SH-SY5Y (cell line): Measurements from ENCODE around the gene CHST9.

Experiments
- GATA2 ChIP-seq: IDR thresholded peaks from 2 replicates; pipeline ENCODE4 v1.6.1; 2011; ENCODE audit warnings: mild to moderate bottlenecking, low read depth, low read length
- GATA3 ChIP-seq: IDR thresholded peaks from 2 replicates; pipeline ENCODE4 v1.6.1; 2011; ENCODE audit warnings: low read depth, mild to moderate bottlenecking, low read length, moderate library complexity

DNA sequence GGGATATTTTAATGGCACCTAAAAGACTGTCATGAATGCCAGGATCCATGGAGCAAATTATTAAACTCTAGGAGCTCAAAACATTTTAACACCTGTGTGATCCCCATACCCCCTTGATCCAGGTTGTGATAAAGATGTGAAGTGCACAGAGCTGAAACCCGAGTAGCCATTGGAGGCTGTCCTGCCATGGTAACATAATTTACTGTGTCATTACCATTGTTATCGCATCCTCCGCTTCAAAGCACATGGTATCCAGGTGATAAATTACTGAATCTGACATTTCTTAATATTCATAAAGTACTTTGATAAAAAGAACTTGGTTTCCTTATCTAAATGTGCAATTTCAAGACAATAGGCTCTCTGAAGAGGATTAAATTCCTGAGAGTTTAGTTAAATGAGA is 109.3 kb downstream of the CHST9 start:
- no peak for TF ChIP-seq GATA2
- TF ChIP-seq GATA3 = no peak
